ENCODE data around the gene KIAA1328. TPM values are rescaled to one million over a fixed set of nuclear protein-coding genes. Genes with fewer than 3 reads are reported as not detected.

The KIAA1328 gene
- total RNA-seq, 6 experiments from 2014 or later: 2.7 to 3.3 (median 3.0) TPM

GRCh38 chr18:37260367-37261093 lies 431.6 kb downstream of the KIAA1328 start:
- no peak for DNase-seq
- no peaks in the 10 kb centered on the region for H3K36me3 Mint-ChIP-seq (ENCODE audit: low read depth)
- no peaks in the 10 kb centered on the region for H3K4me1 Mint-ChIP-seq (ENCODE audit: low read depth)
- peaks cover 24% of the 10 kb centered on the region for H3K27me3 Mint-ChIP-seq (ENCODE audit: insufficient read depth)
- no peak for TF ChIP-seq CTCF (IDR thresholded peaks at IDR 0.05)
- H3K4me3 Mint-ChIP-seq: no peak overlapping the region
- H3K27ac Mint-ChIP-seq: no peak overlapping the region
- H3K9me3 Mint-ChIP-seq: no peaks in the 10 kb centered on the region

- no peak overlapping the region for H3K4me3 Mint-ChIP-seq
- TF ChIP-seq CTCF (IDR thresholded peaks at IDR 0.05): no peak
- no peaks in the 10 kb centered on the region for H3K9me3 Mint-ChIP-seq
- H3K27ac Mint-ChIP-seq: no peak overlapping the region
- H3K27me3 Mint-ChIP-seq (ENCODE audit: insufficient read depth): peaks cover 23% of the 10 kb centered on the region
- H3K4me1 Mint-ChIP-seq (ENCODE audit: low read depth): no peaks in the 10 kb centered on the region
- no peak for DNase-seq
- no peaks in the 10 kb centered on the region for H3K36me3 Mint-ChIP-seq (ENCODE audit: low read depth)
Observed at GRCh38 chr18:37261246-37261840, 432.4 kb downstream of the KIAA1328 start.

- Mint-ChIP-seq H3K27me3 (ENCODE audit: insufficient read depth) (peaks cover 21% of the 10 kb centered on the region), H3K4me1 (ENCODE audit: low read depth) (no peaks in the 10 kb centered on the region), H3K27ac (no peak overlapping the region), H3K9me3 (no peaks in the 10 kb centered on the region), H3K36me3 (ENCODE audit: low read depth) (no peaks in the 10 kb centered on the region), H3K4me3 (no peak overlapping the region)
- no peak for DNase-seq
- no peak for TF ChIP-seq CTCF (IDR thresholded peaks at IDR 0.05)
Observed at GRCh38 chr18:37261988-37262387, 433.1 kb downstream of the KIAA1328 start.

GRCh38 chr18:37264956-37265355 lies 436.0 kb downstream of the KIAA1328 start:
- Mint-ChIP-seq H3K9me3 (no peaks in the 10 kb centered on the region), H3K4me1 (ENCODE audit: low read depth) (no peaks in the 10 kb centered on the region), H3K27ac (no peak overlapping the region), H3K4me3 (no peak overlapping the region), H3K27me3 (ENCODE audit: insufficient read depth) (peaks cover 13% of the 10 kb centered on the region), H3K36me3 (ENCODE audit: low read depth) (no peaks in the 10 kb centered on the region)
- no peak for DNase-seq
- TF ChIP-seq CTCF (IDR thresholded peaks at IDR 0.05): no peak

DNA sequence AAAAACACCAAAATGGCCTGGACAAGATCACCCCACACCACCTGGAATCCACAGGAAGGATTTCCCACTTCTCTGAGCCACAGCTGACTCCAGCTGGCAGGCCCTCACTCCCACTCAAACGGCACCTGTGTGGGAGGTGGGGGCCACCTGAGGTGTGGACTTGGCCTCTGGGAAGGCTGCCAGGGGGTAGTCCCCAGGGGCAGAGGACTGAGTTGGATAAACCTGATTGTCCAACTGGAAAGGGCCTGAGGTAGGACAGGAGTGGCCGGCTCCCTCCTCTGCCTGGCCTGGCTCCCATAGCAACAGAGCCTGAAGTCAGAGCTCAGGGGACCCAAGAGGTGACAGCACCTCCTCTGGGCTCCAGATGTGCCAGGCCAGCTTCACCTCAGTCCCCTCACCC lies 436.5 kb downstream of the KIAA1328 start:
- H3K27ac Mint-ChIP-seq: no peak overlapping the region
- no peaks in the 10 kb centered on the region for H3K4me1 Mint-ChIP-seq (ENCODE audit: low read depth)
- no peak for DNase-seq
- H3K4me3 Mint-ChIP-seq: no peak overlapping the region
- H3K9me3 Mint-ChIP-seq: no peaks in the 10 kb centered on the region
- no peaks in the 10 kb centered on the region for H3K36me3 Mint-ChIP-seq (ENCODE audit: low read depth)
- H3K27me3 Mint-ChIP-seq (ENCODE audit: insufficient read depth): peaks cover 10% of the 10 kb centered on the region
- TF ChIP-seq CTCF (IDR thresholded peaks at IDR 0.05): no peak
